Measurements from ENCODE around the gene EVI5L.

Gene EVI5L

GRCh38 chr19:7846155-7846646, 16.2 kb downstream of the EVI5L start:
- TF ChIP-seq CTCF (IDR thresholded peaks at IDR 0.05; ENCODE audit: low read depth, low read length) = no peak
- DNase-seq (ENCODE audit: extremely low read depth, low read depth) = no peak

- no peak for DNase-seq (ENCODE audit: extremely low read depth, low read depth)
- no peak for TF ChIP-seq CTCF (IDR thresholded peaks at IDR 0.05; ENCODE audit: low read depth, low read length)
Observed at GRCh38 chr19:7847664-7848063, 17.6 kb downstream of the EVI5L start.

- TF ChIP-seq CTCF (IDR thresholded peaks at IDR 0.05; ENCODE audit: low read depth, low read length) = no peak
Observed at GRCh38 chr19:7848779-7849457, 18.9 kb downstream of the EVI5L start.

GRCh38 chr19:7849631-7849999, 19.6 kb downstream of the EVI5L start:
- DNase-seq (ENCODE audit: extremely low read depth, low read depth) = no peak
- TF ChIP-seq CTCF (IDR thresholded peaks at IDR 0.05; ENCODE audit: low read depth, low read length) = no peak

More at GRCh38 chr19:7848779-7849457, 18.9 kb downstream of the EVI5L start:
- no peak for DNase-seq (ENCODE audit: extremely low read depth, low read depth)

- DNase-seq (ENCODE audit: extremely low read depth, low read depth) = no peak
- TF ChIP-seq CTCF (IDR thresholded peaks at IDR 0.05; ENCODE audit: low read depth, low read length) = no peak
Observed at GRCh38 chr19:7850000-7850813, 20.2 kb downstream of the EVI5L start.

GRCh38 chr19:7850945-7851622, 21.1 kb downstream of the EVI5L start:
- no peak for TF ChIP-seq CTCF (IDR thresholded peaks at IDR 0.05; ENCODE audit: low read depth, low read length)
- DNase-seq (ENCODE audit: extremely low read depth, low read depth) = no peak

All from AG09319 (cell line).